GM12873 (cell line): ENCODE measurements around the gene MEGF11.
A peak's percentile ranks its signal among the peaks of the same experiment; 100 is the strongest.

Experiments used
- CTCF ChIP-seq: IDR thresholded peaks from 2 replicates; pipeline ENCODE4 v1.5.1; 2012; ENCODE audit warnings: low read depth, mild to moderate bottlenecking, moderate library complexity, low read length, control low read depth; ENCODE audit not compliant: insufficient read depth; ENCODE audit errors: missing control alignments

MEGF11 gene

GRCh38 chr15:66017792-66018487, 235.6 kb downstream of the MEGF11 start:
- no peak for TF ChIP-seq CTCF

- no peak for TF ChIP-seq CTCF
Observed at GRCh38 chr15:66017000-66017399, 236.6 kb downstream of the MEGF11 start.

- no peak for TF ChIP-seq CTCF
Observed at GRCh38 chr15:66016199-66016598, 237.4 kb downstream of the MEGF11 start.

- no peak for TF ChIP-seq CTCF
Observed at GRCh38 chr15:66014635-66015182, 238.8 kb downstream of the MEGF11 start.

GRCh38 chr15:66014022-66014421, 239.5 kb downstream of the MEGF11 start:
- TF ChIP-seq CTCF, result no peak

- TF ChIP-seq CTCF, result no peak
Observed at GRCh38 chr15:66008940-66009562, 244.5 kb downstream of the MEGF11 start.

GRCh38 chr15:66007663-66008262, 245.8 kb downstream of the MEGF11 start:
- TF ChIP-seq CTCF, result peak; percentile 50
